Cardiac muscle cell (in vitro differentiated cells and primary cell): Measurements from ENCODE around the gene TMEM255B. TPM values are rescaled to one million over a fixed set of nuclear protein-coding genes. Genes with fewer than 3 reads are reported as not detected.

Experiments
- DNase-seq, 2 donors: peaks; one replicate each; pipeline versions ENCODE4 v3.0.0 to v3.0.0-alpha.2; 2010 to 2017; ENCODE audit warnings: low read depth in 1 of 2, low spot score in 1 of 2
- H3K27ac ChIP-seq: fragments of 200-600 bp; sonication (generic); 2 replicates; pipeline ENCODE4 v1.5.1; 2016
- H3K27me3 ChIP-seq: fragments of 200-600 bp; sonication (generic); 2 replicates; pipeline ENCODE4 v1.6.0; 2016; ENCODE audit warnings: control low read depth
- H3K36me3 ChIP-seq: fragments of 200-600 bp; sonication (generic); 2 replicates; pipeline ENCODE4 v1.5.1; 2016; ENCODE audit warnings: control low read depth
- H3K4me1 ChIP-seq: fragments of 200-600 bp; sonication (generic); 2 replicates; pipeline ENCODE4 v1.8.1; 2017; ENCODE audit warnings: low read depth, mild to moderate bottlenecking, mixed run types
- H3K4me3 ChIP-seq: fragments of 200-600 bp; sonication (generic); 2 replicates; pipeline ENCODE4 v1.5.1; 2016; ENCODE audit warnings: mild to moderate bottlenecking
- H3K9me3 ChIP-seq: fragments of 200-600 bp; sonication (generic); 2 replicates; pipeline ENCODE4 v1.5.1; 2017; ENCODE audit warnings: low read depth, mild to moderate bottlenecking, control low read depth
- polyA plus RNA-seq: library from polyadenylated mRNA; unstranded; fragments of >200 nt; fragmentation: Nextera tagmentation; extraction: Ambion mirVana; gene quantifications from 2 replicates; pipeline ENCODE4 v1.2.1, GENCODE V29; 2016
- total RNA-seq: library from RNA; depleted of rRNA; stranded (reverse); fragments of >200 nt; gene quantifications from 2 replicates; pipeline ENCODE4 v1.2.3, GENCODE V29; 2016
- TF ChIP-seq, protein P1 (sequence below): IDR thresholded peaks from 2 replicates; pipeline ENCODE4 v1.5.1; 2012; ENCODE audit warnings: low read depth, mild to moderate bottlenecking, low read length

TMEM255B gene
- total and polyA plus RNA-seq, 2 experiments from 2014 or later = 0.17 TPM; not detected in 1

- H3K4me1 ChIP-seq = peaks cover 5% of the 10 kb centered on the region
- no peaks in the 10 kb centered on the region for H3K36me3 ChIP-seq
- H3K27me3 ChIP-seq = no peaks in the 10 kb centered on the region
- no peaks in the 10 kb centered on the region for H3K9me3 ChIP-seq
- DNase-seq = no peak
- TF ChIP-seq, protein P1, sequence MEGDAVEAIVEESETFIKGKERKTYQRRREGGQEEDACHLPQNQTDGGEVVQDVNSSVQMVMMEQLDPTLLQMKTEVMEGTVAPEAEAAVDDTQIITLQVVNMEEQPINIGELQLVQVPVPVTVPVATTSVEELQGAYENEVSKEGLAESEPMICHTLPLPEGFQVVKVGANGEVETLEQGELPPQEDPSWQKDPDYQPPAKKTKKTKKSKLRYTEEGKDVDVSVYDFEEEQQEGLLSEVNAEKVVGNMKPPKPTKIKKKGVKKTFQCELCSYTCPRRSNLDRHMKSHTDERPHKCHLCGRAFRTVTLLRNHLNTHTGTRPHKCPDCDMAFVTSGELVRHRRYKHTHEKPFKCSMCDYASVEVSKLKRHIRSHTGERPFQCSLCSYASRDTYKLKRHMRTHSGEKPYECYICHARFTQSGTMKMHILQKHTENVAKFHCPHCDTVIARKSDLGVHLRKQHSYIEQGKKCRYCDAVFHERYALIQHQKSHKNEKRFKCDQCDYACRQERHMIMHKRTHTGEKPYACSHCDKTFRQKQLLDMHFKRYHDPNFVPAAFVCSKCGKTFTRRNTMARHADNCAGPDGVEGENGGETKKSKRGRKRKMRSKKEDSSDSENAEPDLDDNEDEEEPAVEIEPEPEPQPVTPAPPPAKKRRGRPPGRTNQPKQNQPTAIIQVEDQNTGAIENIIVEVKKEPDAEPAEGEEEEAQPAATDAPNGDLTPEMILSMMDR = no peak
- H3K4me3 ChIP-seq = no peak overlapping the region
- no peak overlapping the region for H3K27ac ChIP-seq
These were observed 51.6 kb downstream of the TMEM255B start for GRCh38 chr13:113810640-113811039.

DNA sequence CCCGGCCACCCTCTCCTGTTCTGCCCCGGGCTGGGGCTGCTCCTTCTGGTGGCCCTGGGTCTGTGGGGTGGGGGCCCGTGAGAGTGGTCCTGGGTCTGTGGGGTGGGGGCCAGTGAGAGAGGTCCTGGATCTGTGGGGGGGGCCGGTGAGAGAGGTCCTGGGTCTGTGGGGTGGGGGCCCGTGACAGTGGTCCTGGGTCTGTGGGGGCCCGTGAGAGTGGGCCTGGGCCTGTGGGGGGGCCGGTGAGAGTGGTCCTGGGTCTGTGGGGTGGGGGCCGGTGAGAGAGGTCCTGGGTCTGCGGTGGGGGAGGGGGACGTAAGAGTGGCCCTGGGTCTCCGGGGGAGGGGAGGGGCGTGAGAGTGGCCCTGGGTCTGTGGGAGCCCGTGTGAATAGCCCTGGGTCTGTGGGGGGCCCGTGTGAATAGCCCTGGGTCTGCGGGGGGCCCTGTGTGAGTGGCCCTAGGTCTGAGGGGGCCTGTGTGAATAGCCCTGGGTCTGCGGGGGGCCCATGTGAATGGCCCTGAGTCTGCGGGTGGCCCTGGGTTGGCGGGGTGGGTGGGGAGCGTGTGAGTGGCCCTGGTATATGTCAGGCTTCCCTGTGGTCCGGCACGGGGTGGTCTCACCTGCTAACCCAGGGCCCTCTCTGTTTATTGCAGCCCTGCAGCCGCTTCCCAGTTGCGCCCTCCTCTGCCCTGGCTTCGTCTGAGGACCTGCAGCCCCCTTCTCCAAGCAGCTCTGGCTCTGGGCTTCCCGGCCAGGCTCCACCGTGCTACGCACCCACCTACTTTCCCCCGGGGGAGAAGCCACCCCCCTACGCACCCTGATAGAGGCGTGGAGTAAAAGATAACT is 52.3 kb downstream of the TMEM255B start:
- no peak for DNase-seq

GRCh38 chr13:113812178-113813040 is 53.4 kb downstream of the TMEM255B start:
- H3K36me3 ChIP-seq = no peaks in the 10 kb centered on the region
- H3K27me3 ChIP-seq = no peaks in the 10 kb centered on the region
- peaks cover 5% of the 10 kb centered on the region for H3K4me1 ChIP-seq
- TF ChIP-seq, protein P1 = no peak
- no peak overlapping the region for H3K27ac ChIP-seq
- H3K4me3 ChIP-seq = no peak overlapping the region
- H3K9me3 ChIP-seq = no peaks in the 10 kb centered on the region
- no peak for DNase-seq

More for the DNA sequence above, 52.3 kb downstream of the TMEM255B start:
- Histone ChIP-seq H3K9me3 (no peaks in the 10 kb centered on the region), H3K36me3 (no peaks in the 10 kb centered on the region), H3K4me1 (peaks cover 5% of the 10 kb centered on the region), H3K27me3 (no peaks in the 10 kb centered on the region), H3K27ac (no peak overlapping the region), H3K4me3 (no peak overlapping the region)
- TF ChIP-seq, protein P1 = no peak

GRCh38 chr13:113813070-113813748 is 54.2 kb downstream of the TMEM255B start:
- no peak overlapping the region for H3K4me3 ChIP-seq
- no peaks in the 10 kb centered on the region for H3K9me3 ChIP-seq
- H3K27me3 ChIP-seq = no peaks in the 10 kb centered on the region
- TF ChIP-seq, protein P1 = no peak
- peaks cover 5% of the 10 kb centered on the region for H3K4me1 ChIP-seq
- H3K36me3 ChIP-seq = no peaks in the 10 kb centered on the region
- peak overlapping the region; percentile 63 for H3K27ac ChIP-seq
- no peak for DNase-seq

DNA sequence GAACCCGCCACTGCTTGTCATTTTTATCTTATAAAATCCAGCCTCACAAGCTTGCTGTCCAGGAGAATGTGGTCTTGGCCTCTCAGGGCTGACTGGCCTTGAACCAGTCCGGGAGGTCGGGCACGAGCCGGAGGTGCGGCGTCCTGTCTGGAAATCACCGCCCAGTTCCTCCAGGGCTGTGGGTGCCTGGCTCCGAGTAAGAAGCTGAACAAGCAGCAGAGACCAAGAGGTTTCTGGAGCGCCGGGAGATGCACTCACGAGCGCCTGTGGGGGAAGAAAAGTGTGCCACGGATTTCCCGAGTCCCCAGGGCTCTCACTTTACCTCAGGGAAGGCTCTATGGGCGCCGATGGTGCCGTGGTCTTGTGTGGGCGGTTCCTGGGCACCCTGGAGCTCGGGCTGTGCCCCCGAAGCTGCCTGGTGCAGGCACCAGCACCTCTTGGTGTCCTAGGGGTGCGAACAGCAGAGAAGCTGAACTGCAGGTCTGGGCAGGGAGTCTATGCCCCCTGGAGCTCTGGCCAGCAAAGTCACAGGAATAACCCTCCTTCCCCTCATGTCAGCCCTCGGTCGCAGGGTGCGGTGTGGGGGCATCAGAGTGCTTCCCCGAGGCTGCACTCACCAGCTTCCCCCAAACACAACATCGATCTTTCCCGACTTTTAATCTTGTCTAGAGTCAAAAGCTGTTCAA is 54.9 kb downstream of the TMEM255B start:
- Histone ChIP-seq H3K4me1 (peaks cover 5% of the 10 kb centered on the region), H3K27ac (peak overlapping the region; percentile 63), H3K9me3 (no peaks in the 10 kb centered on the region), H3K36me3 (no peaks in the 10 kb centered on the region), H3K27me3 (no peaks in the 10 kb centered on the region), H3K4me3 (no peak overlapping the region)
- peak; percentile 39 to 87 for DNase-seq
- TF ChIP-seq, protein P1 = no peak
